Tongue (tissue), 2 donors: ENCODE results near the gene PRIMPOL. TPM values are rescaled to one million over a fixed set of nuclear protein-coding genes. Genes with fewer than 3 reads are reported as not detected.
"Not testable (repeated sequence)": the region's sequence is repeated elsewhere in the genome, so short reads cannot be mapped to it uniquely, and the experiment has no call there.

ENCODE experiments used
- DNase-seq: peaks from one replicate; pipeline ENCODE4 v3.0.0-alpha.2; 2015
- total RNA-seq: library from RNA; depleted of rRNA; stranded (reverse); fragments of >200 nt; gene quantifications from one replicate; pipeline ENCODE4 v1.2.3, GENCODE V29; 2014

PRIMPOL gene
- total RNA-seq, result 33.0 TPM

DNA sequence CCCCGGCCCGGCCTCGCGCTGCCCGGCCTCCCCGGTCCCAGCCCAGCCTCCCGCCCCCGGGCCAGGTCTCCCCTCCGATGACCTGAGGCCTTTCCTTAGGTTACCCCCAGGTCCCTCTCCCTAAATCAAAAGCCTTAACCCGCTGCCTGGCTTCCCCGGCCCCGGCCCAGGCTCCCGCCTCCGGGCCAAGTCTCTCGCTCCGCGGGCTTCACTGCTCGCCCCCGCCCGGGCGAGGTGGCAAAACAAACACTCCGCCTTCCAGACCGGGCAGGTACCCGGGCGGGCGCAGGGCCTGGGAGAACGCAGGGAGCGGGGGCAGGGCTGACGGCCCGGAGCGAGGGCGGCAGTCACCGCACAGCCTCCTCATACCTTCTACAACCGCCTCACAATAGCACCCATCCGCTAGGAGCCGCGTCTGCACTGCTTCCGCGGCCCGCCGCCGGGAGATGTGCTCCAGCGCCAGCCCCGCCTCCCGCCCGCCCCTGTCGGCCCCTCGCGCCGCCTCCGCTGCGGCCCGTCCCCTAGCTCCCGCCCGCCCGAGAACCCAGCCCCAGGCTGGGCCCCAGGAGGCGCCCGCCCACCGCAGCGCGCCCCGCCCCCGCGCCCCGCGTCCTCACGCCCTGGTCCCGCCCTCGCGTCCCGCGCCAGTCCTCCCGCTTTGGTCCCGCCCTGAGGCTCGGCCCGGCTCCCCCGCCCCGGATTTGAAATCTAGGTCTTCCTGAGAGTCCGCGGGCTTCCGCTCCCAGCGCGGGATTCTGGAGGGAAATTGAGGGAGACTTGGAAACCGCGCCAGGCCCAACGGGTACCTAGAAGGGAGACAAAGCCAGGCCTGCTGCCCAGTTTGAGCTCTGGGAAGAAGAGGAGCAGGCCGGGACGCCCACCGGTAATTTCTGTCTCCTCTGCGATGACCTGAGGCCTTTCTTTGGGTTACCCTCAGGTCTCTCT, at the start of gene PRIMPOL, which contains the start of gene CASP3:
Gene PRIMPOL, plus strand, starts transcription at position 713 of the 945 bp plus-strand sequence. CDS start 7,403 bp downstream, outside the sequence.
Gene CASP3, minus strand, starts transcription at position 422 of the 945 bp plus-strand sequence. CDS start 10,994 bp downstream, outside the sequence.
- DNase-seq, result peak; percentile 98

DNA sequence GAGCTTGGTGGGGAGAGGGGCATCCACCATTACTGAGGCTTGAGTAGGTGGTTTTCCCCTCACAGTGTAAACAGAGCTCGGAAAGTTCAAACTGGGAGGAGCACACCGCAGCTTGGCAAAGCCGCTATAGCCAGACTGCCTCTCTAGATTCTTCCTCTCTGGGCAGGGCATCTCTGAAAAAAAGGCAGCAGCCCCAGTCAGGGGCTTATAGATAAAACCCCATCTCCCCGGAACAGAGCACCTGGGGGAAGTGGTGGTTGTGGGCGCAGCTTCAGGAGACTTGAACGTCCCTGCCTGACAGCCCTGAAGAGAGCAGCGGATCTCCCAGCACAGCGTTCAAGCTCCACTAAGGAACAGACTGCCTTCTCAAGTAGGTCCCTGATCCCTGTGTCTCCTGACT, 48.6 kb upstream of the PRIMPOL start:
- not testable (repeated sequence) for DNase-seq

DNA sequence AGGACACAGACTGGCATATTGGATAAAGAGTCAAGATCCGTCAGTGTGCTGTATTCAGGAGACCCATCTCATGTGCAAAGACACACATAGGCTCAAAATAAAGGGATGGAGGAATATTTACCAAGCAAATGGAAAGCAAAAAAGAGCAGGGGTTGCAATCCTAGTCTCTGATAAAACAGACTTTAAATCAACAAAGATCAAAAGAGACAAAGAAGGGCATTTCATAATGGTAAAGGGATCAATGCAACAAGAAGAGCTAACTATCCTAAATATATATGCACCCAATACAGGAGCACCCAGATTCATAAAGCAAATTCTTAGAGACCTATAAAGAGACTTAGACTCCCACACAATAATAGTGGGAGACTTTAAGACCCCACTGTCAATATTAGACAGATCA, 46.7 kb upstream of the PRIMPOL start:
- DNase-seq, result not testable (repeated sequence)

DNA sequence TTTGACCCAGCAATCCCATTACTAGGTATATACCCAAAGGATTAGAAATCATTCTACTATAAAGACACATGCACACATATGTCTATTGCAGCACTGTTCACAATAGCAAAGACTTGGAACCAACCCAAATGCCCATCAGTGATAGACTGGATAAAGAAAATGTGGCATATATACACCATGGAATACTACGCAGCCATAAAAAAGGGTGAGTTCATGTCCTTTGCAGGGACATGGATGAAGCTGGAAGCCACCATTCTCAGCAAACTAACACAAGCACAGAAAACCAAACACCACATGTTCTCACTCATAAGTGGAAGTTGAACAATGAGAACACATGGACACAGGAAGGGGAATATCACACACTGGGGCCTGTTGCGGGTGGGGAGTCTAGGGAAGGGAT, 42.1 kb upstream of the PRIMPOL start:
- not testable (repeated sequence) for DNase-seq

DNA sequence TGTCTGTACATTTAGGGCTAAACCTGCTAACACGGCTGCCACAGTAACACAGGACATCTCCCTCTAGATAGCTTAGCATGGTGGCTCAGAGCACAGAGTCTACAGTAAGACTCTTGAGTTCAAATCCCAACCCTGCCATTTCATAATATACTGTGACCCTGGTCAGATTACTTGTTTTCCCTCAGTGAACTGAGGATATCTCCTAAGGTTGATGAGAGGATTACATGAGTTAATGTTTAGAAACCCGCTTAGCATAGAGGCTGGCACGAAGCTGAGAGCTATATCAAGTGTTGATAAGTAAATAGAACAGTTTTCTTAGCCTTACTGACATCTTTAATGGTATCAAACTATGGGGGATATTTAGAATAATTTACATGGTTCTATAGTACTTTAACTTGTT, 37.5 kb upstream of the PRIMPOL start:
- DNase-seq, result no peak

GRCh38 chr4:184613405-184613804, 36.1 kb upstream of the PRIMPOL start:
- DNase-seq, result no peak

GRCh38 chr4:184614509-184614908, 35.0 kb upstream of the PRIMPOL start:
- no peak for DNase-seq

DNA sequence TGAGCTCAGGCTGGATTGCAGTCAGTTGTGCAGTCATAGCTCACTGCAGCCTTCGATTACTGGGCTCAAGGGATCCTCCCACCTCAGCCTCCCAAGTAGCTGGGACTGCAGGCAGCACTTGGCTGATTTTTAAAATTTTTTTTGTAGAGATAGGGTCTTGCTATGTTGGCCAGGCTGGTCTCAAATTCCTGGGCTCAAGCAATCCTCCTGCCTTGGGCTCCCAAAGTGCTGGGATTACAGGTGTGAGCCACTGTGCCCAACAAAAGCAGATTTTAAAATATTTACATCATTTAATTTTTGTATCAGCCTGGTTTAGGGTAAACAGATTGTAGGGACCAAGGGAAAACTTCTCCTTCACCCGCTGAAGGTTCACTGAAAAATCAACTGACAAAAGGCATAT, 33.4 kb upstream of the PRIMPOL start:
- not testable (repeated sequence) for DNase-seq

GRCh38 chr4:184616633-184617551, 32.6 kb upstream of the PRIMPOL start:
- DNase-seq, result no peak

DNA sequence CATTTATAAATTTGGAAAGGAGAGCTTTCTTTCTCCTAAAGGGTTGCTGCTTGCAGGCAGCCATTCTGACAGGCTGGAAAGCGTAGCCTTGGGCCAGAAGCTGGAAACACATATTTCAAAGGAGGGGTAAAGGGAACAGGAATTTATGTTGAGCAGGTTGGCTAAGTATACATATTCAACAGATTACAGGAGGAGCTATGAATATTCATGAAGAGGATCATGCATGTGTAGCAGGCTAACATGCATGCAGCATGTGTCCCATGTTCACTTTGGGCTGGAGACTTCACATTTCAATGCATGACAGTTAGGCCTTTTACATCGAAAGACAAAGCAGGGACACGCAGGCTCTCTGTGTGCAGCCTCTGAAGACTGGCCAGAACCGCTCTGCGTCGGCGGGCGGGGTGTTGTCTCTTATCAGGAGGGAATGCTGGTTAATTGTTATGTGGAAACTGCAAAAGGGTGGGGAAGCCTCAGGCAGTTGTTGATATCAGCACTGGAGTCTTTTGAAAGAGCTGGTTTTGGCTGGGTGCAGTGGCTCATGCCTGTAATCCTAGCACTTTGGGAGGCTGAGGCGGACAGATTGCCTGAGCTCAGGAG, 31.8 kb upstream of the PRIMPOL start:
- DNase-seq, result no peak

DNA sequence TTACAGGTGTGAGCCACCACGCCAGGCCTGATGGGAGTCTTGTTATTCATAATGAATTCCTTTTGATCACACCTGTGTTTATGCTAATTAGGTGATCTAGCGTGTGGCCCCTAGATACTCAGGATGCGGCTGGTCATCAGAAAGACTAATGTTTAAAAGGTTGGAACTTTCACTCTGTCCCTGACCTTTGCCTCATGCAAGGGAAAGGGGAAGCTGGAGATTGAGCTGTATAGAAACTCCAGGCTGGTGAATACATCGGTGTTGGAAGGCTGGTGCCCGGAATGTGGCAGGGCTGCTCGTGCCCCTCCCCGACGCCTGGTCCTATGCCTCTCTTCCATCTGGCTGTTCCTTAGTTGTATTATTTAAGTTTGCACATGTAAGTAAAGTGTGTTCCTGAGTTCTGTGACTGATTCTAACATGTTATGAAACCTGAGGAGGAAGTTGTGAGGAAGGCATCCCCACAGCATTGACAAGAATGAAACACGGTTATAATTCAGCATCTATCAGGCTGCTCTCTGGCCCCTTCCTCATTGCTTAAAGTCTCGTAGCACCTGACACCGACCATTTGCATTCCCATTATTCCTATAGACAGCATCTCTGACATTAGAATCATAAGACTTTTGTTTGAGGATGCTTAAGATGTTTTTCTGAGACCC, 29.2 kb upstream of the PRIMPOL start:
- no peak for DNase-seq

DNA sequence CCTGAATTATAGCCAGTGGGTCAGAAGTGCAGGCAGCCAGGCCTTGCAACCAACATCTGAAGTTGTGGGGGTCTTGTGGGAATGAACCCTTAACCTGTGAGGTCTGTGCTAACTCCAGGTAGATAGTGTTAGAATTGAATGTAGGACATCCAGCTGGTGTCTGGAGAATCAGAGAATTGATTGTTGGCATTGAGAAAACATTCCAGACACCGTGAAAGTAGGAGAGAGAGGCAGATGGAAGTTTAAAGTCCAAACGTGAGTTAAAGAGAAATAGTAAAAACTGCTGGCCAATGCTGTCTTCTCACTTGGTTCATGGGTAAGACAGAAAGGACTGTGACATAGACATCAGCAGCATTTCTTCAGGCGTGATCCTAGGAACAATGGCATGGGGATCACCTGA, 28.0 kb upstream of the PRIMPOL start:
- no peak for DNase-seq

DNA sequence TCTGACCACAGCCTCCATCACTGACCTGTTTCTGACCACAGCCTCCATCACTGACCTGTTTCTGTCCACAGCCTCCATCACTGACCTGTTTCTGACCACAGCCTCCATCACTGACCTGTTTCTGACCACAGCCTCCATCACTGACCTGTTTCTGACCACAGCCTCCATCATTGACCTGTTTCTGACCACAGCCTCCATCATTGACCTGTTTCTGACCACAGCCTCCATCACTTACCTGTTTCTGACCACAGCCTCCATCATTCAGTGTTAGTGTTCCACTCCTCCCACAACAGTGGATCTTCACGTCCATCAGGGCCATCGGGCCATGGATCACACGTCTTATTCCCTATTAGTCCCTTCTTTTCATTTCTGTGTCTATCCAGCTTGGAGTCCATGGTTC, 25.0 kb upstream of the PRIMPOL start:
- DNase-seq, result not testable (repeated sequence)

DNA sequence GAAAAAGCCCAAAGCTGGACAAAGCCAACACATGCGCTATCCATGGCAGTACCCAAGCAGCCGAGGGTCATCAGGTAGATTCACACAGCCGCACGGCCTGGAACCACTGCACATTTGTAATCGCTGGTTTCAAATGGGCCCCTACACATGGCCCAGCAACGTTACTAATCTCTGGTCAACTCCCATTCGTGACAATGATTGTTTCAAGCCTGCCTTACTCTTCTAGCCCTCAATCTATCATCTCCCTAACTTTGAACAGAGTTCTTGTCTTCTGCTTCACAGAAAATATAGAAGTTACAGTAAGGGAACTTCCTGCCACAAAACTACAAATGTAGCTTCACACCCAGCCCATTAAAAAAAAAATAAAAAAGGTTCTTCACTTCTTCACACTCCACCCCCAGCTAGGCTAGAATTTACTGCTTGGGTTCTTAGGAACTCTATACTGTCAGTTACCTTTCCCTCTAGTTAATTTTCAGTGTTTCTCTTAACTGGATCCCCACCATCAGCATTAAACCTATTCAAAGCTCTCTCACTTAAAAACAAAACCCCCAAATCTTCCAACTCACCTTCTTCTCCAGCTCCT, 24.5 kb upstream of the PRIMPOL start:
- no peak for DNase-seq

DNA sequence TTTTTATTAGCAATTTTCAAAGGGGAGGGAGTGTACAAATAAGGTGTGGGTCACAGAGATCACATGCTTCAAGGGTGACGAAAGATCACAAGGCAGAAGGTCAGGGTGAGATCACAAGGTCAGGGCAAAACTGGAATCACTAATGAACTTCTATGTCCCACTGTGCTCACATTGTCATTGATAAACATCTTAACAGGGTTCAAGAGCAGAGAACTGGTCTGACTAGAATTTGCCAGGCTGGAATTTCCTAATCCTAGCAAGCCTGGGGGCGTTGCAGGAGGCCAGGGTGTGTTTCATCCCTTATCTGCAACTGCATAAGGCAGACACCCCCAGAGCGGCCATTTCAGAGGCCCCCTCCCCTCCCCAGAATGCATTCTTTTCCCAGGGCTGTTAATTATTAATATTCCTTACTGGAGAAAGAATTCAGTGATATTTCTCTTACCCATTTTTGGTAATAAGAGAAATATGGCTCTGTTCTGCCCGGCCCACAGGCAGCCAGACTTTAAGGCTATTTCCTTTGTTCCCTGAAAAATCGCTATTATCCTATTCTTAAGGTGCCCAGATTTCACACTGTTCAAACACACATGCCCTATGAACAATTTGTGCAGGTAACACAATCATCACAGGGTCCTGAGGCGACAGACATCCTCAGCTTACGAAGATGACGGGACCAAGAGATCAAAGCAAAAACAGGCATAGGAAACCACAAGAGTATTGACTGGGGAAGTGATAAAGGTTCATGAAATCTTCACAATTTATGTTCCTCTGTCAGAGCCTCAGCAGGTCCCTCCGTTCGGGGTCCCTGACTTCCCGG, 23.5 kb upstream of the PRIMPOL start:
- DNase-seq, result not testable (repeated sequence)

GRCh38 chr4:184628103-184628502, 21.4 kb upstream of the PRIMPOL start:
- DNase-seq, result no peak

GRCh38 chr4:184632842-184633241, 16.7 kb upstream of the PRIMPOL start:
- DNase-seq, result no peak

DNA sequence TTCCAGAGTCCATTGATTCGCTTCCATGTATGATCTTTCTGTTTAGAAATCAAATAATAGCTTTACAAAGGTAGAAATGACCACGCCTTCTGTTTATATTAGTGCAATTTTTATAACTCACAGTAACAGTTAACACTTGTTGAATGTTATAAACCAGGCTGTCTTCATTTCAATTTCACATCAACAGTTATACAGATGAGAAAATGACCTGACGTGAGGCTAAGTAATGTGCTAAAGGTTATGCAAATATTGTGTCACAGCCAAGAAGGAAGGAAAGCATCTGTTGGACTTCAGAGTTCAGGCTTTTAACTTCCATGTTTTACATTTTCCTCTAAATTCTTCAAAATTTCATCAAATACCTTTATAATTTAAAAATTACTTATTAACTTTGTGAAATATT, 14.2 kb upstream of the PRIMPOL start:
- no peak for DNase-seq

DNA sequence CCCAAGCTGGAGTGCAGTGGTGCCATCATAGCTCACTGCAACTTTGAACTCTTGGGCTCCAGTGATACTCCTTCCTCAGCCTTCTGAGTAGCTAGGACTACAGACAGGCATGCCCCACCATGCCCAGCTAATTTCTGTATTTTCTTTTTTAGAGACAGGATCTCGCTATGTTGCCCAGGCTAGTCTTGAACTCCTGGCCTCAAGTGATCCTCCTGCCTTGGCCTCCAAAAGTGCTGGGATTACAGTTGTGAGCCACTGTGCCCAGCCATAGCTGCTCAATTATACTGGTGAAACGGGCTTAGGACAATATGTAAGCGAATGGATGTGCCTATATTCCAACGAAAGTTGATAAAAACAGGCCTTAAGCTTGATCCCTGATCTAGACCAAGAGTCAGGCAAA, 13.4 kb upstream of the PRIMPOL start:
- DNase-seq, result no peak

GRCh38 chr4:184636897-184637296, 12.6 kb upstream of the PRIMPOL start:
- no peak for DNase-seq
